ENCODE data around the gene HGD.

The HGD gene

GRCh38 chr3:120706950-120707349 lies 24.9 kb upstream of the HGD start:
- DNase-seq (ENCODE audit: low read depth in 2 of 2): no peak
- no peak overlapping the region for H3K4me3 ChIP-seq (replicated peaks in 1 of 2; ENCODE audit: low read depth in 2 of 2, low read length in 2 of 2)

DNA sequence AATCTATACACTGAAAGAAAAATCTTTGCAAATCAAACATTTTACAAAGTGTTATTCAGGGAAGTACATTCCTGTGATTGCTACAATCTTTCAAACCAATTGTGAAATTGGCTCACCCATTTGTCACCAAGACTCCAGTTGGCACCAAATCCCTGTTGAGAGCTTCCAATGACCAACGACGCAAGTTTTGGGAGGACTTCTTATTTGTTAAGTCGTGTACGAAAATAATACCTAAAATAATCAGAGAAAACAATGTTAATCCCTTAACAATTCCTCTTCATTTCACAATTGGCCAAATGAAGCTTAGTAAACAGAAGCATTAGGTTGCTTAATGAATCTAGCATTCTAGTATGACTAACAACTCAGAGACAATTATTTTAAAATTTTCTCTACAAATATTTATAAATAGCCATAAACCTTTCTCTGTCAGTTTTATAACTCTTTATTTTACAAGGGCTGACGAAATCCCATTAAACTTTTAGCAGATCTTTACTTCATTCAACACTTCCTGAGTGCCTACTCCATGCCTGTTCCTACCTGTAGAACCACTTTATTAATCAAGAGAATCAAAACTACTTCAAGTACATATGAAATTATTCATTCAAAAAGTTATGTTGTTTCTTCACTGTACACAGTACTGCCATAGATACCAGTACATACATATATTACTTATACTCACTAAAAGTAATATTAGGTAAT lies 24.0 kb upstream of the HGD start:
- H3K4me3 ChIP-seq (replicated peaks in 1 of 2; ENCODE audit: low read depth in 2 of 2, low read length in 2 of 2): no peak overlapping the region
- no peak for TF ChIP-seq CTCF (IDR thresholded peaks at IDR 0.05; ENCODE audit: low read depth, low read length)
- DNase-seq (ENCODE audit: low read depth in 2 of 2): no peak

More at GRCh38 chr3:120706950-120707349, 24.9 kb upstream of the HGD start:
- TF ChIP-seq CTCF (IDR thresholded peaks at IDR 0.05; ENCODE audit: low read depth, low read length): no peak

DNA sequence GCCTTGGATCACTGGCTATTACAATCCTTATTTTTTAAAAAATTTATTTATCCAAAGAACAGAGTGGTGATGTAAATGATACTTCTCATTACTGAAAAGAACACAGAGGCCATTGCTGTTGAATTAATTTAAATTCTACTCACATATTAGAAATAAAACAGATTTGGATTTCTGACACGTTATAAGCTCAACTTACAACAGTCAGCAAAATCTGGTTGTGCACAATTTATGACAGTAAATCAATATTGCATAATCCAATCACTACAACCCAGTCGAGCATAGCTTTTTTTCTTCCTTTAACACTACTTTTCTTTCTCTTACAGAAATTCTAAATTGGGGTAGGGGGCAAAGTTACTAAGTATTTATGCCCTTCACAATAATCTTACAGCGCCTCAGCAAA lies 17.3 kb upstream of the HGD start:
- TF ChIP-seq CTCF (IDR thresholded peaks at IDR 0.05; ENCODE audit: low read depth, low read length): no peak
- H3K4me3 ChIP-seq (replicated peaks in 1 of 2; ENCODE audit: low read depth in 2 of 2, low read length in 2 of 2): no peak overlapping the region
- DNase-seq (ENCODE audit: low read depth in 2 of 2): no peak

DNA sequence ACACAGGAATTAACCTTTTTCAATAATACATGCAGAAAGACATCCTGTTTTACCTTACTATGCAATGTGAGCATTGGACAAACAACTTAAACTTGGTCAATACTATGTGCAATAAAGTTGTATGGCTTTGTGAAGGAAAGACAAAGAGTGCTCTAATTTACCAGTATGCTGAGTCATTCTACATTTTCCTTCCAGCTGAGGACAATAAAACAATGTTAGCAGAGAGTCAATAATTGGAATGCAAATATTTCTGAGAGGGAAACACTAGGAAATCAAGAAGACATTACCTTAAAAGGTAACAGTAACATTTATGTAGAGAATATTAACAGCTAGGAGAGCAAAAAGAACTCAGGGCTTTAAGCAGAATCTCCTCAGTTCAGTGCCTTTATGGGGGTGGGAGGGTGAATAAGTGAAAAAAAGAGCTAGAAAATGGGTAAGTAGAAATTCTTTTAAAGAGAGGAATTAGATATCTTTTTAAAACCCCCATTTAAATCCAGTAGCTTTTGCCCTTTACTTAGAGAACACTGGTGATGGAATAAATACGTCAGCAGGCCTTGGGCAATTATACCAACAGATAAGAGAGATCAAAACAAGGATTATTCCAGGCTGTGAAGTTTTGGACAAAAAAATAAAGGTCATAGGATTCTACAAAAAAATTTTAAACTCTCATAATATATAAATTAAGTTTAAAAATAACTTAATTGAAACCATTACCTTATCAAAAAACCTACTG lies 11.6 kb upstream of the HGD start:
- peak; percentile 59 to 74 for DNase-seq (ENCODE audit: low read depth in 2 of 2)
- H3K4me3 ChIP-seq (replicated peaks in 1 of 2; ENCODE audit: low read depth in 2 of 2, low read length in 2 of 2): no peak overlapping the region
- no peak for TF ChIP-seq CTCF (IDR thresholded peaks at IDR 0.05; ENCODE audit: low read depth, low read length)

GRCh38 chr3:120689395-120689794 lies 7.4 kb upstream of the HGD start:
- no peak overlapping the region for H3K4me3 ChIP-seq (replicated peaks in 1 of 2; ENCODE audit: low read depth in 2 of 2, low read length in 2 of 2)
- no peak for TF ChIP-seq CTCF (IDR thresholded peaks at IDR 0.05; ENCODE audit: low read depth, low read length)
- DNase-seq (ENCODE audit: low read depth in 2 of 2): no peak

- TF ChIP-seq CTCF (IDR thresholded peaks at IDR 0.05; ENCODE audit: low read depth, low read length): no peak
- no peak overlapping the region for H3K4me3 ChIP-seq (replicated peaks in 1 of 2; ENCODE audit: low read depth in 2 of 2, low read length in 2 of 2)
- peak; percentile 24 to 69 for DNase-seq (ENCODE audit: low read depth in 2 of 2)
Measured at GRCh38 chr3:120688121-120688520, 6.1 kb upstream of the HGD start.
